H9 (cell line): ENCODE results near the gene GALT. TPM values are rescaled to one million over a fixed set of nuclear protein-coding genes. Genes with fewer than 3 reads are reported as not detected.
A peak's percentile ranks its signal among the peaks of the same experiment; 100 is the strongest.

Experiments
- DNase-seq: peaks from one replicate; pipeline ENCODE4 v3.0.0-alpha.2; 2017
- H2AFZ ChIP-seq: one replicate; pipeline ENCODE4 v1.6.1; 2013; ENCODE audit warnings: mild to moderate bottlenecking, low read length, control low read depth, moderate library complexity
- H2AK5ac ChIP-seq: 2 replicates; pipeline ENCODE4 v1.6.1; 2013; ENCODE audit warnings: low read length, control low read depth, mixed read lengths; ENCODE audit not compliant: insufficient read length
- H2BK120ac ChIP-seq: one replicate; pipeline ENCODE4 v1.6.1; 2013; ENCODE audit warnings: low read depth, mild to moderate bottlenecking, low read length, control low read depth, inconsistent platforms; ENCODE audit not compliant: poor library complexity, severe bottlenecking
- H2BK12ac ChIP-seq: 2 replicates; pipeline ENCODE4 v1.6.1; 2013; ENCODE audit warnings: low read length, control low read depth, mixed read lengths, low read depth; ENCODE audit not compliant: insufficient read length
- H2BK15ac ChIP-seq: 2 replicates; pipeline ENCODE4 v1.6.1; 2013; ENCODE audit warnings: low read depth, low read length, control low read depth
- H2BK20ac ChIP-seq: one replicate; pipeline ENCODE4 v1.6.1; 2013; ENCODE audit warnings: low read depth, mild to moderate bottlenecking, low read length, control low read depth, inconsistent platforms; ENCODE audit not compliant: poor library complexity, severe bottlenecking
- H2BK5ac ChIP-seq: 2 replicates; pipeline ENCODE4 v1.6.1; 2013; ENCODE audit warnings: low read length, control low read depth, mixed read lengths; ENCODE audit not compliant: insufficient read length
- H3K14ac ChIP-seq: 2 replicates; pipeline ENCODE4 v1.6.1; 2013; ENCODE audit warnings: low read length, control low read depth; ENCODE audit not compliant: insufficient read depth
- H3K18ac ChIP-seq: 2 replicates; pipeline ENCODE4 v1.6.1; 2013; ENCODE audit warnings: low read depth, mild to moderate bottlenecking, mixed read lengths, low read length, control low read depth; ENCODE audit not compliant: insufficient read length
- H3K23ac ChIP-seq: 2 replicates; pipeline ENCODE4 v1.6.1; 2013; ENCODE audit warnings: low read length, control low read depth, mixed read lengths, low read depth; ENCODE audit not compliant: insufficient read length
- H3K23me2 ChIP-seq: 2 replicates; pipeline ENCODE4 v1.6.1; 2013; ENCODE audit warnings: low read depth, mild to moderate bottlenecking, mixed read lengths, low read length, control low read depth; ENCODE audit not compliant: insufficient read length, poor library complexity, severe bottlenecking
- H3K27ac ChIP-seq: 2 replicates; pipeline ENCODE4 v1.5.1; 2013; ENCODE audit warnings: low read length, control low read depth, mixed read lengths, low read depth; ENCODE audit not compliant: insufficient read length
- H3K27me3 ChIP-seq: 2 replicates; pipeline ENCODE4 v1.6.1; 2013; ENCODE audit warnings: low read length, control low read depth, inconsistent platforms; ENCODE audit not compliant: insufficient read depth
- H3K4ac ChIP-seq: 2 replicates; pipeline ENCODE4 v1.6.1; 2013; ENCODE audit warnings: low read depth, mild to moderate bottlenecking, control low read depth, inconsistent platforms, low read length, moderate library complexity
- H3K4me1 ChIP-seq: 2 replicates; pipeline ENCODE4 v1.6.1; 2013; ENCODE audit warnings: low read length, control low read depth, inconsistent platforms; ENCODE audit not compliant: insufficient read depth
- H3K4me2 ChIP-seq: 2 replicates; pipeline ENCODE4 v1.6.1; 2013; ENCODE audit warnings: low read length, control low read depth, mixed read lengths; ENCODE audit not compliant: insufficient read length, insufficient read depth
- H3K56ac ChIP-seq: 2 replicates; pipeline ENCODE4 v1.6.1; 2013; ENCODE audit warnings: low read depth, mild to moderate bottlenecking, mixed read lengths, low read length, control low read depth; ENCODE audit not compliant: insufficient read length
- H3K79me1 ChIP-seq: 2 replicates; pipeline ENCODE4 v1.6.1; 2013; ENCODE audit warnings: low read depth, mild to moderate bottlenecking, moderate library complexity, low read length, control low read depth, inconsistent platforms; ENCODE audit not compliant: insufficient read depth, poor library complexity, severe bottlenecking
- H3K79me2 ChIP-seq: 2 replicates; pipeline ENCODE4 v1.6.1; 2013; ENCODE audit warnings: low read length, control low read depth, inconsistent platforms; ENCODE audit not compliant: insufficient read depth
- H3K9ac ChIP-seq: 2 replicates; pipeline ENCODE4 v1.6.1; 2013; ENCODE audit warnings: low read length, control low read depth, mixed read lengths; ENCODE audit not compliant: insufficient read length; ENCODE audit errors: extremely low read depth
- H3K9me3 ChIP-seq: one replicate; pipeline ENCODE4 v1.6.1; 2013; ENCODE audit warnings: low read depth, low read length, inconsistent platforms; ENCODE audit not compliant: control insufficient read depth
- H3T11ph ChIP-seq: one replicate; pipeline ENCODE4 v1.6.1; 2013; ENCODE audit warnings: mild to moderate bottlenecking, low read length, control low read depth, inconsistent platforms
- H4K20me1 ChIP-seq: one replicate; pipeline ENCODE4 v1.6.1; 2013; ENCODE audit not compliant: control insufficient read depth, insufficient read length, insufficient read depth
- H4K5ac ChIP-seq: 2 replicates; pipeline ENCODE4 v1.6.1; 2013; ENCODE audit warnings: low read depth, mild to moderate bottlenecking, mixed read lengths, low read length, control low read depth; ENCODE audit not compliant: insufficient read length
- H4K8ac ChIP-seq: replicated peaks from 2 replicates; pipeline ENCODE4 v1.6.1; 2013; ENCODE audit warnings: low read length, control low read depth, mixed read lengths, low read depth; ENCODE audit not compliant: insufficient read length
- H4K91ac ChIP-seq: 2 replicates; pipeline ENCODE4 v1.6.1; 2013; ENCODE audit warnings: low read depth, mild to moderate bottlenecking, moderate library complexity, mixed read lengths, low read length, control low read depth; ENCODE audit not compliant: insufficient read length
- H3K27ac Mint-ChIP-seq, 3 experiments: 2 replicates in 2 of 3; 3 replicates in 1 of 3; pipeline ENCODE4 v1.8.0; 2020 to 2021; ENCODE audit warnings: mixed read lengths in 3 of 3, mild to moderate bottlenecking in 1 of 3, moderate library complexity in 1 of 3
- H3K27me3 Mint-ChIP-seq: 2 replicates; pipeline ENCODE4 v1.8.0; 2021; ENCODE audit warnings: low read depth, mild to moderate bottlenecking, moderate library complexity, mixed read lengths
- H3K36me3 Mint-ChIP-seq, 3 experiments: 2 replicates in 2 of 3; 3 replicates in 1 of 3; pipeline ENCODE4 v1.8.0; 2020 to 2021; ENCODE audit warnings: low read depth in 3 of 3, mixed read lengths in 3 of 3; ENCODE audit not compliant: insufficient read depth in 1 of 3
- H3K4me1 Mint-ChIP-seq, 2 experiments: 2 replicates each; pipeline ENCODE4 v1.8.0; 2020; ENCODE audit warnings: mixed read lengths in 2 of 2
- H3K4me3 Mint-ChIP-seq, 2 experiments: 2 replicates in 1 of 2; 3 replicates in 1 of 2; pipeline ENCODE4 v1.8.0; 2020 to 2021; ENCODE audit warnings: mild to moderate bottlenecking in 2 of 2, mixed read lengths in 2 of 2, moderate library complexity in 1 of 2
- H3K9me3 Mint-ChIP-seq, 2 experiments: 2 replicates in 1 of 2; 3 replicates in 1 of 2; pipeline ENCODE4 v1.8.0; 2020; ENCODE audit warnings: mild to moderate bottlenecking in 2 of 2, mixed read lengths in 2 of 2, moderate library complexity in 1 of 2
- WGBS: extraction: QIAGEN DNeasy Blood & Tissue Kit; methylation state at CpG from one replicate; pipeline ENCODE4 v1.1.7; 2013; ENCODE audit warnings: missing lambda C conversion rate, low lambda C conversion rate, mixed read lengths; ENCODE audit not compliant: insufficient read length; ENCODE audit errors: extremely low coverage; 5-methylcytosine and 5-hydroxymethylcytosine counted together
- total RNA-seq: library from RNA; stranded (reverse); gene quantifications from 2 replicates; pipeline ENCODE4 v1.2.1, GENCODE V29; 2021
- TF ChIP-seq, protein P1 (sequence below): fragments of 200-600 bp; sonication (generic); conservative IDR thresholded peaks from 3 replicates; pipeline ENCODE4 v1.8.0; 2021; ENCODE audit warnings: antibody characterized with exemption, mild to moderate bottlenecking

Gene GALT
- total RNA-seq, 1 experiment from 2014 or later = 41.5 TPM

DNA sequence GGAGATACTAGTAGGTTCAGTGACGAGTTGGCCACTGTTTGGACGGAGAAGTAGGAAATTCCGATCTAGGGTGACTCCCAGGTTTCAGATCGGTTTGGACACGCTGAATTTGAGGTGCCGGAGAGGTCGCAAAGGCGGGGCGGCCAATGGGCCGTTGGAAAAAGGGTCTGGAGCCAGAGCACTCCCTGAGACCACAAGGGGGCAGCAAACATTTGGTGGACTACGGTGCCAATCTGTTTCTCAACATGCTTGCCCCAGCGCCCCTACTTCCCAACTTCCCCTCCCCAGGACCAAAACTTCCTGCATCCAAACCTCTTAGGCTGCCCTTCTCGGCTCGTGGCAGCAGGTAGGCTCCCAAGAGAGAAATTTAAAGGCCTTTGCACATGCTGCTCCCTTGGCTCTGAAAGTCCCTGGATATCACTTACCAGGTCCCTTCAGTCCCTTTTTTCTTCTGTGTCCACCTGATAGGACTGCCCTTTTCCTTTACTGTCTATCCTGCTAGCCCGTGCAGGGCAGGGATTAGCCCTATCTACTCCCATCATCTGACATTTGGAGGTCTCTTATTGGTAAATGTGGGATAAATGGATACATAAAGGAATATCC, 33.6 kb upstream of the GALT start:
- TF ChIP-seq, protein P1, sequence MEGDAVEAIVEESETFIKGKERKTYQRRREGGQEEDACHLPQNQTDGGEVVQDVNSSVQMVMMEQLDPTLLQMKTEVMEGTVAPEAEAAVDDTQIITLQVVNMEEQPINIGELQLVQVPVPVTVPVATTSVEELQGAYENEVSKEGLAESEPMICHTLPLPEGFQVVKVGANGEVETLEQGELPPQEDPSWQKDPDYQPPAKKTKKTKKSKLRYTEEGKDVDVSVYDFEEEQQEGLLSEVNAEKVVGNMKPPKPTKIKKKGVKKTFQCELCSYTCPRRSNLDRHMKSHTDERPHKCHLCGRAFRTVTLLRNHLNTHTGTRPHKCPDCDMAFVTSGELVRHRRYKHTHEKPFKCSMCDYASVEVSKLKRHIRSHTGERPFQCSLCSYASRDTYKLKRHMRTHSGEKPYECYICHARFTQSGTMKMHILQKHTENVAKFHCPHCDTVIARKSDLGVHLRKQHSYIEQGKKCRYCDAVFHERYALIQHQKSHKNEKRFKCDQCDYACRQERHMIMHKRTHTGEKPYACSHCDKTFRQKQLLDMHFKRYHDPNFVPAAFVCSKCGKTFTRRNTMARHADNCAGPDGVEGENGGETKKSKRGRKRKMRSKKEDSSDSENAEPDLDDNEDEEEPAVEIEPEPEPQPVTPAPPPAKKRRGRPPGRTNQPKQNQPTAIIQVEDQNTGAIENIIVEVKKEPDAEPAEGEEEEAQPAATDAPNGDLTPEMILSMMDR = peak; percentile 92
- H3K9me3 Mint-ChIP-seq = no peaks in the 10 kb centered on the region
- Histone ChIP-seq H2BK15ac (no peak overlapping the region), H3K14ac (no peak overlapping the region), H3K27me3 (no peaks in the 10 kb centered on the region), H3K4ac (no peak overlapping the region), H4K5ac (no peak overlapping the region), H2BK5ac (no peak overlapping the region), H3K23ac (no peak overlapping the region), H2AK5ac (no peak overlapping the region), H3K4me1 (no peaks in the 10 kb centered on the region; the same call in 1 of the 2 replicates), H3K27ac (no peak overlapping the region), H2AFZ (no peak overlapping the region), H3K4me2 (peak overlapping the region; percentile 86), H3K9ac (peak overlapping the region; percentile 30), H4K20me1 (no peaks in the 10 kb centered on the region), H3K79me1 (no peaks in the 10 kb centered on the region), H3K56ac (no peak overlapping the region), H4K8ac (no peak overlapping the region), H3T11ph (no peak overlapping the region), H3K79me2 (no peaks in the 10 kb centered on the region), H2BK120ac (no peak overlapping the region), H2BK12ac (no peak overlapping the region), H3K18ac (peak overlapping the region; percentile 48), H2BK20ac (no peak overlapping the region), H3K23me2 (peaks cover 14% of the 10 kb centered on the region), H4K91ac (no peak overlapping the region), H3K9me3 (no peaks in the 10 kb centered on the region)
- peak overlapping the region in 1 of 3 experiments; percentile 61; a peak in 2 of 7 replicates for H3K27ac Mint-ChIP-seq
- 0 out of 7 replicates have a peak, but pooled peaks cover 0 to 1% (median 0%) of the 10 kb centered on the region in 3 experiments for H3K36me3 Mint-ChIP-seq
- peak; percentile 86 for DNase-seq
- no CpG with 5 or more reads among the region's 15 CpGs for WGBS
- H3K27me3 Mint-ChIP-seq = peaks cover 2% of the 10 kb centered on the region
- H3K4me3 Mint-ChIP-seq = peak overlapping the region; percentile 88 to 95
- peaks cover 7 to 20% of the 10 kb centered on the region in 2 experiments for H3K4me1 Mint-ChIP-seq
